NOMO-1 treated with DMSO at 0.1 percent for 48 hours (cell line): ENCODE measurements around the gene HOXA4.
A peak's percentile ranks its signal among the peaks of the same experiment; 100 is the strongest.

Experiments used
- DNase-seq: peaks from one replicate; lab custom pipeline; 2025; ENCODE audit not compliant: unreplicated experiment; lab: John Stamatoyannopoulos, UW

The HOXA4 gene

GRCh38 chr7:27147199-27148030 is 16.9 kb upstream of the HOXA4 start, which contains the start of gene HOXA6:
Gene HOXA6 (minus strand): TSS chr7:27147774. CDS start chr7:27147749, 25 bp downstream.
- no peak for DNase-seq

DNA sequence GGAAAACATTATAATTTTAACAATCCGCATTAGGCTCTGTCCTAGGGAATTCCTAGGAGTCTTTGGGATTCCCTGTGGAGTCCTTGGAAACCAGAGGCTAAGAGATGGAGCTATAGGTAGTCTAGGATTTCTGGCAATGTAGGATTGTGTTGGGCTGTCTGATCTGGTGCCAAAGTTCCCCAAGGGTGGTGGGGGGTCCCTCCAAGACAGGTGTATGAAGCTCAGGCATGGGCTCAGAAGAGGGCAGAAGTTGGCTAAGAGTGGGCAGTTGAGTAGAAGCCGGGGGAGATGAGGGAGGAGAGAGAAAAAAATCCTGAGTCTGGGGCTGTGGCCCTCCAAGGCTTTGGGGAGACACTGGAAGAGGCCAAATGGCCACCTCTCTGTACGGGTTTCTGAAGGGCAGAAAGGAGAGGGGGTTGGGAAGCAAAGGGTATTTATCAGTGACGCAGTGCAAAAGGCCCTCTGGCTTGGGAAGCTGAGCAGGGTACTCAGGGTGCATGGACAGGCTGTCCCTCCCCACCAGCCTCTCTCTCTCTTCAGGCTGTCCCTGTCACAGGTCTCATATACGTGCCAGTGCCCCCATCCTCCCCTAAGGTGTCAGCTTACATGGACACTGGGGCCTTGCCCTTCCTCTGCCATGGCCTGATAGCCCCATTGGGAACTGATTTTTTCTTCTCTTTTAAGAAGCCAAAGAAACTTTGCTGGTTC is 16.1 kb upstream of the HOXA4 start:
- no peak for DNase-seq

DNA sequence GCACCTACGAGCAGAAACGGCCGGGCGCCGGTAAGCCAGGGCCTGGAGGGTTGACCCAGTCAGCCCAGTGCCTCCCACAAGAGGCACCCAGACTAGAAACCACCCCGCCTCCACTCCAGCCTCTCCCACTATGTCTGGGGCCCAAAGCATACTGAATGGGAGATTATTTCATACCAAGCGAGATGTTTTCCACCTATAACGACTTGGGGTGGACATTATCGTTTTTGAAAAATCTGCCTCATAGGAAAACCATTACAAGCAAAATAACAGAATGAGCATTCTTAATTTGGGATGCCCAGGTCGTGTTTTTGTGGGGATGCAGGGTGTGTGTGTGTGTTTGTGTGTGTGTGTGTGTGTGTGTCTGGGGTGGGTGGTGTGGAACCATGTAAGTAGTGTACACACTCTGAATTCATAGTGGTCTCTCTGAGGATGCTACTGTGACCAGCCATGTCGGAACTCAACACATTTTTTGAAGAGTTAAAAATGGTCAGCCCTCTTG is 15.4 kb upstream of the HOXA4 start:
- DNase-seq = no peak

DNA sequence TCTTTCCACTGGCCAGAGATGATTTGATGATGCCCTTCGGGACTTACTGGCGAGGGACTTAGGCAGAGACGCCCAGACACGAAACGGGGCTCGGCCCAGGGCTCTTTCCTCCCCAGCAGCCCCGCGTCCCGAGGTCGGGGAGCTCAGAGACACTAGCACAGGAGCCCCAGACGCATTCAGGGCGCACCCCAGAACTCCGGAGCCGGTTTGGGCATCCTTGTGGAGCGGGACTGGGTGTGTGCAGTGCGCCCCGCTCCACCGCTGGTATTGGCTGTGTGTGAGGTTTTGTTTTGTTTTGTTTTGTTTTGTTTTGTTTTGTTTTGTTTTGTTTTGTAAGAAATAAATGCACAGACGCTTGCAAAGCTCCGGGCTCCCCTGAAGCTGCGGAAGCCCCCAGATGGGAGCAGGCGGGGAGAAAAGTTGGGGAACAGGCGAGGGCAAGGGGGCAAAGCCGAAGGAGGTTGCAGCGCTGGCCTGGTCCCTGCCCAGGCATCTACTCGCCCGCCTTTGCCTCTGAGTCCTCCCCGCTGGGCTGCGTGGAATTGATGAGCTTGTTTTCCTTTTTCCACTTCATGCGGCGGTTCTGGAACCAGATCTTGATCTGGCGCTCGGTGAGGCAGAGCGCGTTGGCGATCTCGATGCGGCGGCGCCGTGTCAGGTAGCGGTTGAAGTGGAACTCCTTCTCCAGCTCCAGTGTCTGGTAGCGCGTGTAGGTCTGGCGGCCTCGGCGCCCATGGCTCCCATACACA is 14.8 kb upstream of the HOXA4 start:
- DNase-seq = no peak

GRCh38 chr7:27144781-27145164 is 14.2 kb upstream of the HOXA4 start:
- DNase-seq = no peak

DNA sequence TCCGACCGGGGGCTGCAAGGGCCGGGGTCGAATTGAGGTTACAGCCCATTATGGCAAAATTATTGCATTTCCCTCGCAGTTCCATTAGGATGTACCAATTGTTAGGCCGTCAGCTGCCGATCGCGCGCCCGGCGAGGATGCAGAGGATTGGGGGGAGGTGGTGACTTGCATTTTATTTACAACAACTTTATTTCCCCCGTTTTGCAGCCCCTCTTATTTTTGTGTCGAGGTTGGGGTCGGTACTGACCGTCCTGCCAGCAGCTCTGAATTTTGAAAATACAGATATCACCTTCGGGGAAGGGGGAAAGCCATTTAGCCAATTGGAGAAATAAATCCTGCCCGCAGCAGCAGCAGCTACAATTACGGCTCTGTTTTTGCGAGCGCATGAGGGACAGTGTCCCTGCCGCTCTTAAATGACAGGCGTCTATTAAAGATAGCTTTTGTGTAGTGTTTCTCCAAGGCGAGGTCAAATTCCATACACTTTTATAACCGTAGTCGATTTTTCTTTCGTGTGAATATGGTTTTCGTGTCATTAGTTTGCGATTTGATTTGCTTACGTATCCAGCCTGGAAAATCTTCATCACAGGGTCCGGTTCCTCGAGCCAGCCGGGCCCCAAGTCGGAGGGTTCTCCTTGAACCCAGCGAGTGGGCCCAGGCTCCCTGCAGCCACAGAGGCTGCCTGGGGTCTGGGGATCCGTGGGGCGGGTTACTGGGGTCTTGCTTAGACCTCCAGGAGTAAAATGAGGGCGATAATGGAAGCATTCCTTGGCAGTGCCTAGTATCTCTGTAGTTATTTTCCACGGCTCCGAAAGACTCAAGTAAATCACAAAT is 13.6 kb upstream of the HOXA4 start:
- DNase-seq = no peak

GRCh38 chr7:27143023-27143949 is 12.7 kb upstream of the HOXA4 start, which contains the start of gene HOXA5:
Gene HOXA5 (minus strand): TSS chr7:27143681. CDS start chr7:27143607, 74 bp downstream.
- DNase-seq = no peak

DNA sequence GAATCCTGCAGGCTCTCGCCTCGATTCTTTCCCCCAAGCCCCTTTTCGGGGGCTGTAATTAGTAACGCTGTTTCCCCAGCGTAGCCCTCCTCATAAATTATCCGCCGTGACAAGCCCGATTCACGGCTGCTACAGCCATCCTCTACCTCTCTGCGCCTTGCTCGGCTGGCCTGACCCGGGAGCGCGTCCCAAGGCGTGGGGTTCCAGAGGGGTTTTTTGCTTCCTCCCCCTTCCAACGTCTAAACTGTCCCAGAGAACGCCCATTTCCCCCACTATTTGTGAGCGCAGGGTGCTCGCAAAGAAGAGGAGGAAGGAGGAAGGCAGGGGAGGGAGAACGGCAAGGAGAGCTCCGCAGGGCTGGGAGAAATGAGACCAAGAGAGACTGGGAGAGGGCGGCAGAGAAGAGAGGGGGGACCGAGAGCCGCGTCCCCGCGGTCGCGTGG is 12.0 kb upstream of the HOXA4 start:
- no peak for DNase-seq

DNA sequence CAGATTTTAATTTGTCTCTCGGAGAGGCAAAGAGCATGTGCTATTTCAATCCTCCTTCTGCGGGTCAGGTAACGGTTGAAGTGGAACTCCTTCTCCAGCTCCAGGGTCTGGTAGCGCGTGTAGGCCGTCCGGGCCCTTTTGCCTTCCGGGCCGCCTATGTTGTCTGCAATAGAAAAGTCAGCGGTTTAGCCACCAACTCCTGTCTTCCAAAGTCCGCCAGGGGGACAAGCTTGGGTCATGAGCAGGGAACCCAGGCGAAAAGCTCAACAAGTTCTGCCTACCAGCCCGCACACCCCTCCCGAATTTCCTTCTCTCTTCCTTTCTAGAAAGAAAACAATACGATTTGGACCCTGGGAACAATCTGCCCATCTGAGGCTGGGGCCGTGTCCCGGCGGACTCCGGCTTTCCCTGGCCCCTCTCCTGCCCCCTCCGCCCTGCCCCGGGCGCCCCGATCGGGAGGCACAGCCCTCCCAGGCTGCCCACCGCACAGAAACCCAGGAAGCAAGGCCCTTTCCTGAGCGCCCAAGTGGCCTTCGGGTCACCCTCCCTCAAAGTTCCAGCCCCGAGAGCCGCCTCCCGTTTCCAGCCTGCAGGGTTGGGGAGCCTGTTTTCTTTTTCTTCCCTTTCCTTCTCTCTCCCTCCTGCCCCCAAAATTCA is 11.5 kb upstream of the HOXA4 start:
- DNase-seq = no peak

- DNase-seq = no peak
Observed at GRCh38 chr7:27141137-27141922, 10.8 kb upstream of the HOXA4 start.

- DNase-seq = no peak
Observed at GRCh38 chr7:27140126-27140857, 9.7 kb upstream of the HOXA4 start.

GRCh38 chr7:27139334-27140125 is 9.0 kb upstream of the HOXA4 start:
- DNase-seq = no peak

DNA sequence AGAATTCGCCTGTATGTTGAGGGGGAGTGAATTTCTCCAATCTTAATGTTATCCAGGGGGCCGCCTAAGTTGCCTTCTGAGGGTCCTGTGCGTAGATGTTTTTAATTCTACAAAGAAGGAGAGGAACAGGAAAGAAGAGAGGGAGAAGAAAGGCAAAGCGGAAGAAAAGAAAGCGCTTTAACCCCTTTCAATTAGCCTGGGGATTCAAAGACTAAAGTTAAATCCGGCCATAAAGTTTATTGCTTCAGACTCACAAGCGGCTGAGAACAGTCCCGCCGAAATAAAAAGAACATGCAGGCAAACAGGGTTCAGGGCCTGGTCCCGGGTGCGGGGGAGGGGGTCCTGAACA is 8.4 kb upstream of the HOXA4 start:
- no peak for DNase-seq

DNA sequence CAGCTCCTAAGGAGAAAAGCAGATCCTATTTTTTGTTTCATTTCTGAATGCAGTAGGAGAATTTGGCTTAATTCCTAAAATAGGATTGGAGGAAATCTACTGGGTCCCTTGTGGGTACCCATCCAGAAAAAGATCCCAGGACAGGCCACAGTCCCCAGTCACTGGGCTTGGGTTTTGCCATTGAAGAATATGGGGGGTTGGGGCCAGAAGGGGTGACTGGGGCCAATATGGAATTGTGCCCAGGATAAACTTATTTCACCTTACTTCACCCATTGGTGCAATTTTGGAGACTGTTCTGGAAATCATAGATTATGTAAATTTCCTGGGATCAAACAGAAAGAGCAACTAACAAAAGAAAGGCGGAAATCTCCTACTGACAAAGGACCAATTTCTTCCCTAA is 7.9 kb upstream of the HOXA4 start:
- DNase-seq = no peak

GRCh38 chr7:27137640-27138315 is 7.2 kb upstream of the HOXA4 start:
- DNase-seq = no peak

GRCh38 chr7:27134392-27134791 is 3.8 kb upstream of the HOXA4 start:
- DNase-seq = peak; percentile 45
